Measurements from ENCODE around the gene BTBD9. TPM values are rescaled to one million over a fixed set of nuclear protein-coding genes. Genes with fewer than 3 reads are reported as not detected.

BTBD9 gene
- total RNA-seq, 4 donors from 2014 or later: 10.8 to 26.3 (median 15.3) TPM

- no peak for ATAC-seq (ENCODE audit: low FRiP score)
- DNase-seq (ENCODE audit: low spot score): no peak
- no peak for TF ChIP-seq CTCF (IDR thresholded peaks at IDR 0.05)
Measured at GRCh38 chr6:38375341-38375740, 264.4 kb downstream of the BTBD9 start.

- no peak for DNase-seq (ENCODE audit: low spot score)
- no peak for ATAC-seq (ENCODE audit: low FRiP score)
- TF ChIP-seq CTCF (IDR thresholded peaks at IDR 0.05): no peak
Measured at GRCh38 chr6:38371881-38372280, 267.8 kb downstream of the BTBD9 start.

- ATAC-seq (ENCODE audit: low FRiP score) (no peak), DNase-seq (ENCODE audit: low spot score) (no peak)
- no peak for TF ChIP-seq CTCF (IDR thresholded peaks at IDR 0.05)
Measured at GRCh38 chr6:38370653-38371601, 268.8 kb downstream of the BTBD9 start.

- no peak for DNase-seq (ENCODE audit: low spot score)
- ATAC-seq (ENCODE audit: low FRiP score): no peak
- no peak for TF ChIP-seq CTCF (IDR thresholded peaks at IDR 0.05)
Measured at GRCh38 chr6:38367231-38367630, 272.5 kb downstream of the BTBD9 start.

- TF ChIP-seq CTCF (IDR thresholded peaks at IDR 0.05): no peak
- DNase-seq (ENCODE audit: low spot score) (no peak), ATAC-seq (ENCODE audit: low FRiP score) (no peak)
Measured at GRCh38 chr6:38366234-38366633, 273.5 kb downstream of the BTBD9 start.

- DNase-seq (ENCODE audit: low spot score) (no peak), ATAC-seq (ENCODE audit: low FRiP score) (no peak)
- TF ChIP-seq CTCF (IDR thresholded peaks at IDR 0.05): no peak
Measured at GRCh38 chr6:38364775-38365174, 275.0 kb downstream of the BTBD9 start.

GRCh38 chr6:38364127-38364526 lies 275.6 kb downstream of the BTBD9 start:
- TF ChIP-seq CTCF (IDR thresholded peaks at IDR 0.05): no peak
- ATAC-seq (ENCODE audit: low FRiP score) (no peak), DNase-seq (ENCODE audit: low spot score) (no peak)
